SK-N-SH (cell line): Measurements from ENCODE around the gene APC. TPM values are rescaled to one million over a fixed set of nuclear protein-coding genes. Genes with fewer than 3 reads are reported as not detected.

Experiments used
- CTCF ChIA-PET: fragments of 300-600, 350-600 bp; formaldehyde crosslinking; extraction: SDS; loops from one replicate; lab custom pipeline; 2021; lab: Yijun Ruan, JAX
- POLR2A ChIA-PET: fragments of 350-600 bp; sonication (Branson Sonifier 250); formaldehyde crosslinking; extraction: SDS; loops from one replicate; lab custom pipeline; 2020; ENCODE audit warnings: antibody characterized with exemption, inconsistent platforms; lab: Yijun Ruan, JAX
- DNase-seq: peaks from one replicate; pipeline ENCODE4 v3.0.0; 2012
- H2AFZ ChIP-seq: fragments of 200-600 bp; sonication (generic); 2 replicates; pipeline ENCODE4 v1.8.1; 2016; ENCODE audit warnings: antibody characterized with exemption, mild to moderate bottlenecking, low read depth
- H3F3A ChIP-seq: fragments of 200-600 bp; sonication (generic); replicated peaks from 2 replicates; pipeline ENCODE3; 2016; ENCODE audit warnings: antibody characterized with exemption, mild to moderate bottlenecking; ENCODE audit not compliant: insufficient read depth
- H3K27ac ChIP-seq, 2 experiments: fragments of 200-500 bp in 1 of 2; fragments of 200-600 bp in 1 of 2; sonication (Bioruptor generic) in 1 of 2; sonication (generic), shearing (Covaris generic) in 1 of 2; 2 replicates each; pipeline versions ENCODE4 v1.5.1 to v1.6.1; 2014 to 2016; ENCODE audit warnings: low read depth in 2 of 2, inconsistent platforms in 1 of 2, low read length in 1 of 2, mild to moderate bottlenecking in 1 of 2, mixed read lengths in 1 of 2
- H3K27me3 ChIP-seq: fragments of 200-600 bp; sonication (generic), shearing (Covaris generic); 2 replicates; pipeline ENCODE4 v1.6.1; 2016; ENCODE audit warnings: mixed run types; ENCODE audit not compliant: insufficient read depth
- H3K36me3 ChIP-seq, 2 experiments: fragments of 200-500 bp in 1 of 2; fragments of 200-600 bp in 1 of 2; sonication (Bioruptor generic) in 1 of 2; sonication (generic) in 1 of 2; replicated peaks in 1 of 2; 2 replicates each; pipeline versions ENCODE3 to v1.5.1; 2014 to 2016; ENCODE audit warnings: low read length in 1 of 2, mild to moderate bottlenecking in 1 of 2; ENCODE audit not compliant: insufficient read depth in 2 of 2, control insufficient read depth in 1 of 2
- H3K4me1 ChIP-seq, 2 experiments: fragments of 200-500 bp in 1 of 2; fragments of 200-600 bp in 1 of 2; sonication (Bioruptor generic) in 1 of 2; sonication (generic), shearing (Covaris generic) in 1 of 2; 2 replicates each; pipeline versions ENCODE4 v1.5.1 to v1.6.1; 2014 to 2016; ENCODE audit warnings: low read depth in 1 of 2, low read length in 1 of 2, mixed run types in 1 of 2; ENCODE audit not compliant: insufficient read depth in 2 of 2, control insufficient read depth in 1 of 2
- H3K4me2 ChIP-seq: fragments of 200-600 bp; sonication (generic), shearing (Covaris generic); 2 replicates; pipeline ENCODE4 v1.6.1; 2017; ENCODE audit warnings: mixed run types
- H3K4me3 ChIP-seq, 2 experiments: fragments of 200-500 bp in 1 of 2; fragments of 200-600 bp in 1 of 2; sonication (Bioruptor generic) in 1 of 2; sonication (generic), shearing (Covaris generic) in 1 of 2; 2 replicates each; pipeline versions ENCODE4 v1.5.1 to v1.8.1; 2014 to 2016; ENCODE audit warnings: low read depth in 2 of 2, inconsistent platforms in 1 of 2, low read length in 1 of 2, mild to moderate bottlenecking in 1 of 2, mixed read lengths in 1 of 2, moderate library complexity in 1 of 2
- H3K79me2 ChIP-seq: fragments of 200-600 bp; sonication (generic); 2 replicates; pipeline ENCODE4 v1.8.1; 2017; ENCODE audit warnings: mild to moderate bottlenecking; ENCODE audit not compliant: insufficient read depth
- H3K9ac ChIP-seq: fragments of 200-600 bp; sonication (generic); 2 replicates; pipeline ENCODE4 v1.6.1; 2017; ENCODE audit warnings: mixed run types
- H3K9me2 ChIP-seq: fragments of 200-600 bp; sonication (generic); 2 replicates; pipeline ENCODE4 v1.6.1; 2017; ENCODE audit warnings: mixed run types
- H3K9me3 ChIP-seq: fragments of 200-600 bp; sonication (generic); 2 replicates; pipeline ENCODE4 v1.6.1; 2017; ENCODE audit warnings: mixed run types, mild to moderate bottlenecking, moderate library complexity
- H4K20me1 ChIP-seq: fragments of 200-600 bp; sonication (generic); 2 replicates; pipeline ENCODE4 v1.6.1; 2017; ENCODE audit warnings: mild to moderate bottlenecking, mixed run types; ENCODE audit not compliant: insufficient read depth
- CHD2 ChIP-seq: fragments of 150-350 bp; IDR thresholded peaks from 2 replicates; pipeline ENCODE4 v1.6.1; 2018; ENCODE audit warnings: low read length; ENCODE audit not compliant: partially characterized antibody
- EP300 ChIP-seq, 2 experiments: IDR thresholded peaks; 2 replicates each; pipeline versions ENCODE4 v1.4.0 to v1.6.1; 2012; ENCODE audit warnings: borderline replicate concordance in 1 of 2, low read depth in 1 of 2, low read length in 1 of 2
- FOXJ3 ChIP-seq: sonication (generic); formaldehyde crosslinking; IDR thresholded peaks from 2 replicates; pipeline ENCODE4 v1.5.1; 2020; ENCODE audit warnings: mild to moderate bottlenecking, missing genetic modification reagents
- FOXM1 ChIP-seq: IDR thresholded peaks from 2 replicates; pipeline ENCODE4 v1.4.0; 2012; ENCODE audit warnings: low read depth, mild to moderate bottlenecking
- GABPA ChIP-seq: IDR thresholded peaks from 2 replicates; pipeline ENCODE4 v1.4.0; 2012; ENCODE audit warnings: low read depth, mild to moderate bottlenecking
- GATA2 ChIP-seq: sonication (generic); formaldehyde crosslinking; IDR thresholded peaks from 2 replicates; pipeline ENCODE4 v1.5.0; 2020; ENCODE audit warnings: mild to moderate bottlenecking, missing genetic modification reagents
- JUND ChIP-seq: IDR thresholded peaks from 2 replicates; pipeline ENCODE4 v1.4.0; 2012
- MEF2A ChIP-seq: IDR thresholded peaks from 2 replicates; pipeline ENCODE4 v1.4.0; 2012; ENCODE audit warnings: low read depth, borderline replicate concordance
- MXI1 ChIP-seq: IDR thresholded peaks from 2 replicates; pipeline ENCODE4 v1.6.1; 2012; ENCODE audit warnings: mild to moderate bottlenecking, low read depth, low read length, improper control_type of control experiment
- NFIC ChIP-seq: IDR thresholded peaks from 2 replicates; pipeline ENCODE4 v1.4.0; 2012; ENCODE audit warnings: borderline replicate concordance
- POLR2AphosphoS5 ChIP-seq: IDR thresholded peaks from 2 replicates; pipeline ENCODE4 v1.6.1; 2012; ENCODE audit warnings: low read depth, low read length
- TAF1 ChIP-seq: IDR thresholded peaks from 2 replicates; pipeline ENCODE4 v1.6.1; 2012; ENCODE audit warnings: low read depth, mild to moderate bottlenecking, low read length, moderate library complexity, borderline replicate concordance
- TEAD4 ChIP-seq: IDR thresholded peaks from 2 replicates; pipeline ENCODE4 v1.4.0; 2012; ENCODE audit warnings: mild to moderate bottlenecking, borderline replicate concordance; ENCODE audit not compliant: insufficient read depth
- WGBS: methylation state at CpG from one replicate; pipeline ENCODE4 v1.1.6; 2017; ENCODE audit warnings: low lambda C conversion rate; 5-methylcytosine and 5-hydroxymethylcytosine counted together
- polyA plus RNA-seq, 3 experiments: library from polyadenylated mRNA; depleted of rRNA; stranded (reverse); fragments of >200 nt; gene quantifications; 2 replicates each; pipeline ENCODE4 v1.2.3, GENCODE V29; 2012
- TF ChIP-seq, protein P1 (sequence below): fragments of 200-600 bp; sonication (generic); IDR thresholded peaks from 2 replicates; pipeline ENCODE4 v1.6.1; 2017; ENCODE audit warnings: antibody characterized with exemption, mild to moderate bottlenecking, moderate library complexity
- TF ChIP-seq, protein P2 (sequence below): IDR thresholded peaks from 2 replicates; pipeline ENCODE4 v1.4.0; 2012; ENCODE audit warnings: low read depth, borderline replicate concordance
- TF ChIP-seq, protein P3 (sequence below): IDR thresholded peaks from 2 replicates; pipeline ENCODE4 v1.6.1; 2012; ENCODE audit warnings: mild to moderate bottlenecking, low read depth, low read length, moderate library complexity
- TF ChIP-seq, protein P4 (sequence below): IDR thresholded peaks from 2 replicates; pipeline ENCODE4 v1.4.0; 2012; ENCODE audit warnings: low read depth

The APC gene
- polyA plus RNA-seq, 1 of the 3 experiments (the other 2 are of a cell fraction): 5.1 TPM

DNA sequence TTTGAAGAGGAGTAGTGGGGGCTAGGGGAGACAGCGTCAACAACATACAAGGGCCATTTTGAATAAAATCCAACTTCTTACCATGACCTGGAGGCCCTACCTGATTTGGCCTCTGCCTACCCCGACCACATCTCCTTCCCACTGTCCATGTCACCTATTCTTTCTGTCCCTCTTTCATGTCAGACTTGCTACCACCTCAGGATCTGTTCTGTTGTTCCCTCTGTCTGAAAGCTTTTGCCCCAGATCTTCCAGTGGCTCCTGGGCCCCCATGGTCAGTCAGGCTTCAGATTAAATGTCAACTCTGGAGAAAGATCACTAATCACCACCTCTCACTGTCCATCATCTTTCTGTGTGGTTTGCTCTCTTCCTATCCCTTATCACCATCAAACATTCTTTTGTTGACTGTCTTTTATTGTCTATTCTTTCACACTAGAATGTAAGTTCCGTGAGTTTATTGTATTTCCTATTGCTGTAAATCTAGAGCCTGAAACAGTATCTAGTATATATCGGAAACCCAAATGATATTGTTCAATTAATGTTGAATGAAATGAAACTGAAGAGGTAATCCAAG is 31.2 kb upstream of the APC start:
- Histone ChIP-seq H3K27me3 (no peaks in the 10 kb centered on the region), H3K9ac (no peak overlapping the region; the same call in 1 of the 2 replicates), H3K36me3 (no peaks in the 10 kb centered on the region), H3K9me2 (no peaks in the 10 kb centered on the region), H3K79me2 (peaks cover 37% of the 10 kb centered on the region), H4K20me1 (no peaks in the 10 kb centered on the region), H3K4me3 (no peak overlapping the region), H3K4me1 (peaks cover 20 to 23% of the 10 kb centered on the region in 2 experiments; a peak in 3 of 4 replicates), H3F3A (peaks cover 16% of the 10 kb centered on the region), H3K27ac (peak overlapping the region in 1 of 2 experiments; percentile 62; a peak in 1 of 4 replicates), H3K4me2 (no peak overlapping the region), H2AFZ (peak overlapping the region; percentile 84), H3K9me3 (no peaks in the 10 kb centered on the region)
- ChIA-PET POLR2A (no interaction called here), CTCF (interaction anchor here (0.7 kb wide), 1 partner anchor 155 kb away, joined by 3 read pairs; no protein-coding TSS in a partner anchor)
- no peak for TF ChIP-seq TAF1
- no peak for TF ChIP-seq JUND
- no peak for DNase-seq
- WGBS: 86% methylated on average over 4 of the region's 4 CpGs

DNA sequence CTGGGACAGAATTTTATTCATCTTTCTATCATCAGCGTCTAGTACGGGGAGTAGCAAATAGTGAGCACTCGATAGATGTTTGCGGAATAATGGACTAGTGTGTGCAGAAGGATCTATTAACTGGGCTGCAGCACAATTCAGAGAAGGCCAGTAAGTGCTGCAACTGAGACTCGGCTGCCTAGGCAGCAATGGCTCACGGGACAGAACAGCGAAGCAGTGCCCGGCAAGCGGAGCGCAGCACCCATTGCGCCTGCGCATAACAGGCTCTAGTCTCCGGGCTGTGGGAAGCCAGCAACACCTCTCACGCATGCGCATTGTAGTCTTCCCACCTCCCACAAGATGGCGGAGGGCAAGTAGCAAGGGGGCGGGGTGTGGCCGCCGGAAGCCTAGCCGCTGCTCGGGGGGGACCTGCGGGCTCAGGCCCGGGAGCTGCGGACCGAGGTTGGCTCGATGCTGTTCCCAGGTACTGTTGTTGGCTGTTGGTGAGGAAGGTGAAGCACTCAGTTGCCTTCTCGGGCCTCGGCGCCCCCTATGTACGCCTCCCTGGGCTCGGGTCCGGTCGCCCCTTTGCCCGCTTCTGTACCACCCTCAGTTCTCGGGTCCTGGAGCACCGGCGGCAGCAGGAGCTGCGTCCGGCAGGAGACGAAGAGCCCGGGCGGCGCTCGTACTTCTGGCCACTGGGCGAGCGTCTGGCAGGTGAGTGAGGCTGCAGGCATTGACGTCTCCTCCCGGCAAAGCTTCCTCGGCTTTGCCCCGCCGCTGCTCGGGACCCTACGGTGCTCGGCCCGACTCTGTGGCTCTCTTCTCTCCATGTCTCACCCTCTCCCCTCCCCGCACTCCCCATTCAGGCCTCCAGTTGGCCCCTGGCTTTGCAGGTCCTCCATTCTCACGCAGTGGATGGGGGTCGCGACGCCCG is 30.2 kb upstream of the APC start:
- Histone ChIP-seq H3K4me3 (peak overlapping the region; percentile 87 to 97), H4K20me1 (no peaks in the 10 kb centered on the region), H3K4me1 (peaks cover 20 to 23% of the 10 kb centered on the region in 2 experiments; a peak in 3 of 4 replicates), H3K36me3 (no peaks in the 10 kb centered on the region), H3K4me2 (peak overlapping the region; percentile 85), H3K27me3 (no peaks in the 10 kb centered on the region), H3K9me3 (no peaks in the 10 kb centered on the region), H3K9ac (peak overlapping the region; percentile 80), H2AFZ (peak overlapping the region; percentile 84), H3K9me2 (no peaks in the 10 kb centered on the region), H3K27ac (peak overlapping the region; percentile 86 to 95), H3K79me2 (peaks cover 47% of the 10 kb centered on the region), H3F3A (peaks cover 16% of the 10 kb centered on the region)
- WGBS: 2% methylated on average over 18 of the region's 61 CpGs
- DNase-seq: peak; percentile 96
- ChIA-PET POLR2A (interaction anchor here (0.6 to 1.3 kb wide), 5 partner anchors 12 to 214 kb away, joined by 3 to 4 read pairs (median 4); no protein-coding TSS in a partner anchor), CTCF (interaction anchor here (0.7 to 1.5 kb wide), 5 partner anchors 14 to 156 kb away, joined by 3 to 5 read pairs (median 3); no protein-coding TSS in a partner anchor)
- peak; percentile 91 for TF ChIP-seq POLR2AphosphoS5
- no peak for TF ChIP-seq NFIC
- TF ChIP-seq GATA2 (CRISPR knock-in tag): no peak
- TF ChIP-seq, protein P1, sequence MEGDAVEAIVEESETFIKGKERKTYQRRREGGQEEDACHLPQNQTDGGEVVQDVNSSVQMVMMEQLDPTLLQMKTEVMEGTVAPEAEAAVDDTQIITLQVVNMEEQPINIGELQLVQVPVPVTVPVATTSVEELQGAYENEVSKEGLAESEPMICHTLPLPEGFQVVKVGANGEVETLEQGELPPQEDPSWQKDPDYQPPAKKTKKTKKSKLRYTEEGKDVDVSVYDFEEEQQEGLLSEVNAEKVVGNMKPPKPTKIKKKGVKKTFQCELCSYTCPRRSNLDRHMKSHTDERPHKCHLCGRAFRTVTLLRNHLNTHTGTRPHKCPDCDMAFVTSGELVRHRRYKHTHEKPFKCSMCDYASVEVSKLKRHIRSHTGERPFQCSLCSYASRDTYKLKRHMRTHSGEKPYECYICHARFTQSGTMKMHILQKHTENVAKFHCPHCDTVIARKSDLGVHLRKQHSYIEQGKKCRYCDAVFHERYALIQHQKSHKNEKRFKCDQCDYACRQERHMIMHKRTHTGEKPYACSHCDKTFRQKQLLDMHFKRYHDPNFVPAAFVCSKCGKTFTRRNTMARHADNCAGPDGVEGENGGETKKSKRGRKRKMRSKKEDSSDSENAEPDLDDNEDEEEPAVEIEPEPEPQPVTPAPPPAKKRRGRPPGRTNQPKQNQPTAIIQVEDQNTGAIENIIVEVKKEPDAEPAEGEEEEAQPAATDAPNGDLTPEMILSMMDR: no peak
- no peak for TF ChIP-seq FOXM1
- TF ChIP-seq JUND: no peak
- TF ChIP-seq FOXJ3 (CRISPR knock-in tag): no peak
- no peak for TF ChIP-seq MEF2A
- TF ChIP-seq, protein P2, sequence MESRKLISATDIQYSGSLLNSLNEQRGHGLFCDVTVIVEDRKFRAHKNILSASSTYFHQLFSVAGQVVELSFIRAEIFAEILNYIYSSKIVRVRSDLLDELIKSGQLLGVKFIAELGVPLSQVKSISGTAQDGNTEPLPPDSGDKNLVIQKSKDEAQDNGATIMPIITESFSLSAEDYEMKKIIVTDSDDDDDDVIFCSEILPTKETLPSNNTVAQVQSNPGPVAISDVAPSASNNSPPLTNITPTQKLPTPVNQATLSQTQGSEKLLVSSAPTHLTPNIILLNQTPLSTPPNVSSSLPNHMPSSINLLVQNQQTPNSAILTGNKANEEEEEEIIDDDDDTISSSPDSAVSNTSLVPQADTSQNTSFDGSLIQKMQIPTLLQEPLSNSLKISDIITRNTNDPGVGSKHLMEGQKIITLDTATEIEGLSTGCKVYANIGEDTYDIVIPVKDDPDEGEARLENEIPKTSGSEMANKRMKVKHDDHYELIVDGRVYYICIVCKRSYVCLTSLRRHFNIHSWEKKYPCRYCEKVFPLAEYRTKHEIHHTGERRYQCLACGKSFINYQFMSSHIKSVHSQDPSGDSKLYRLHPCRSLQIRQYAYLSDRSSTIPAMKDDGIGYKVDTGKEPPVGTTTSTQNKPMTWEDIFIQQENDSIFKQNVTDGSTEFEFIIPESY: no peak
- TF ChIP-seq, protein P3, sequence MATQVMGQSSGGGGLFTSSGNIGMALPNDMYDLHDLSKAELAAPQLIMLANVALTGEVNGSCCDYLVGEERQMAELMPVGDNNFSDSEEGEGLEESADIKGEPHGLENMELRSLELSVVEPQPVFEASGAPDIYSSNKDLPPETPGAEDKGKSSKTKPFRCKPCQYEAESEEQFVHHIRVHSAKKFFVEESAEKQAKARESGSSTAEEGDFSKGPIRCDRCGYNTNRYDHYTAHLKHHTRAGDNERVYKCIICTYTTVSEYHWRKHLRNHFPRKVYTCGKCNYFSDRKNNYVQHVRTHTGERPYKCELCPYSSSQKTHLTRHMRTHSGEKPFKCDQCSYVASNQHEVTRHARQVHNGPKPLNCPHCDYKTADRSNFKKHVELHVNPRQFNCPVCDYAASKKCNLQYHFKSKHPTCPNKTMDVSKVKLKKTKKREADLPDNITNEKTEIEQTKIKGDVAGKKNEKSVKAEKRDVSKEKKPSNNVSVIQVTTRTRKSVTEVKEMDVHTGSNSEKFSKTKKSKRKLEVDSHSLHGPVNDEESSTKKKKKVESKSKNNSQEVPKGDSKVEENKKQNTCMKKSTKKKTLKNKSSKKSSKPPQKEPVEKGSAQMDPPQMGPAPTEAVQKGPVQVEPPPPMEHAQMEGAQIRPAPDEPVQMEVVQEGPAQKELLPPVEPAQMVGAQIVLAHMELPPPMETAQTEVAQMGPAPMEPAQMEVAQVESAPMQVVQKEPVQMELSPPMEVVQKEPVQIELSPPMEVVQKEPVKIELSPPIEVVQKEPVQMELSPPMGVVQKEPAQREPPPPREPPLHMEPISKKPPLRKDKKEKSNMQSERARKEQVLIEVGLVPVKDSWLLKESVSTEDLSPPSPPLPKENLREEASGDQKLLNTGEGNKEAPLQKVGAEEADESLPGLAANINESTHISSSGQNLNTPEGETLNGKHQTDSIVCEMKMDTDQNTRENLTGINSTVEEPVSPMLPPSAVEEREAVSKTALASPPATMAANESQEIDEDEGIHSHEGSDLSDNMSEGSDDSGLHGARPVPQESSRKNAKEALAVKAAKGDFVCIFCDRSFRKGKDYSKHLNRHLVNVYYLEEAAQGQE: no peak
- TF ChIP-seq TEAD4: no peak
- TF ChIP-seq, protein P4, sequence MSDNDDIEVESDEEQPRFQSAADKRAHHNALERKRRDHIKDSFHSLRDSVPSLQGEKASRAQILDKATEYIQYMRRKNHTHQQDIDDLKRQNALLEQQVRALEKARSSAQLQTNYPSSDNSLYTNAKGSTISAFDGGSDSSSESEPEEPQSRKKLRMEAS: peak; percentile 75
- peak; percentile 56 for TF ChIP-seq GABPA
- TF ChIP-seq CHD2: no peak
- no peak for TF ChIP-seq EP300 (IDR thresholded peaks at IDR 0.05; ENCODE audit: borderline replicate concordance in 1 of 2, low read depth in 1 of 2, low read length in 1 of 2)
- TF ChIP-seq MXI1: 0 out of 2 replicates have a peak, but pooled peaks have one; percentile 43
